ENCODE measurements around the gene TWSG1.

- TF ChIP-seq POLR2AphosphoS5 (IDR thresholded peaks at IDR 0.05; ENCODE audit: low read depth) (no peak), CTCF (IDR thresholded peaks at IDR 0.05; ENCODE audit: insufficient read depth, low read length) (no peak)
- TF ChIP-seq, protein P1, sequence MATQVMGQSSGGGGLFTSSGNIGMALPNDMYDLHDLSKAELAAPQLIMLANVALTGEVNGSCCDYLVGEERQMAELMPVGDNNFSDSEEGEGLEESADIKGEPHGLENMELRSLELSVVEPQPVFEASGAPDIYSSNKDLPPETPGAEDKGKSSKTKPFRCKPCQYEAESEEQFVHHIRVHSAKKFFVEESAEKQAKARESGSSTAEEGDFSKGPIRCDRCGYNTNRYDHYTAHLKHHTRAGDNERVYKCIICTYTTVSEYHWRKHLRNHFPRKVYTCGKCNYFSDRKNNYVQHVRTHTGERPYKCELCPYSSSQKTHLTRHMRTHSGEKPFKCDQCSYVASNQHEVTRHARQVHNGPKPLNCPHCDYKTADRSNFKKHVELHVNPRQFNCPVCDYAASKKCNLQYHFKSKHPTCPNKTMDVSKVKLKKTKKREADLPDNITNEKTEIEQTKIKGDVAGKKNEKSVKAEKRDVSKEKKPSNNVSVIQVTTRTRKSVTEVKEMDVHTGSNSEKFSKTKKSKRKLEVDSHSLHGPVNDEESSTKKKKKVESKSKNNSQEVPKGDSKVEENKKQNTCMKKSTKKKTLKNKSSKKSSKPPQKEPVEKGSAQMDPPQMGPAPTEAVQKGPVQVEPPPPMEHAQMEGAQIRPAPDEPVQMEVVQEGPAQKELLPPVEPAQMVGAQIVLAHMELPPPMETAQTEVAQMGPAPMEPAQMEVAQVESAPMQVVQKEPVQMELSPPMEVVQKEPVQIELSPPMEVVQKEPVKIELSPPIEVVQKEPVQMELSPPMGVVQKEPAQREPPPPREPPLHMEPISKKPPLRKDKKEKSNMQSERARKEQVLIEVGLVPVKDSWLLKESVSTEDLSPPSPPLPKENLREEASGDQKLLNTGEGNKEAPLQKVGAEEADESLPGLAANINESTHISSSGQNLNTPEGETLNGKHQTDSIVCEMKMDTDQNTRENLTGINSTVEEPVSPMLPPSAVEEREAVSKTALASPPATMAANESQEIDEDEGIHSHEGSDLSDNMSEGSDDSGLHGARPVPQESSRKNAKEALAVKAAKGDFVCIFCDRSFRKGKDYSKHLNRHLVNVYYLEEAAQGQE (IDR thresholded peaks at IDR 0.05; ENCODE audit: insufficient replicate concordance, low read depth): no peak
Observed at GRCh38 chr18:9426753-9427152, 92.2 kb downstream of the TWSG1 start.
